Measurements from ENCODE around the gene HOXC10. TPM values are rescaled to one million over a fixed set of nuclear protein-coding genes. Genes with fewer than 3 reads are reported as not detected.

The HOXC10 gene
- total RNA-seq, 1 experiment from 2014 or later = 154 TPM

DNA sequence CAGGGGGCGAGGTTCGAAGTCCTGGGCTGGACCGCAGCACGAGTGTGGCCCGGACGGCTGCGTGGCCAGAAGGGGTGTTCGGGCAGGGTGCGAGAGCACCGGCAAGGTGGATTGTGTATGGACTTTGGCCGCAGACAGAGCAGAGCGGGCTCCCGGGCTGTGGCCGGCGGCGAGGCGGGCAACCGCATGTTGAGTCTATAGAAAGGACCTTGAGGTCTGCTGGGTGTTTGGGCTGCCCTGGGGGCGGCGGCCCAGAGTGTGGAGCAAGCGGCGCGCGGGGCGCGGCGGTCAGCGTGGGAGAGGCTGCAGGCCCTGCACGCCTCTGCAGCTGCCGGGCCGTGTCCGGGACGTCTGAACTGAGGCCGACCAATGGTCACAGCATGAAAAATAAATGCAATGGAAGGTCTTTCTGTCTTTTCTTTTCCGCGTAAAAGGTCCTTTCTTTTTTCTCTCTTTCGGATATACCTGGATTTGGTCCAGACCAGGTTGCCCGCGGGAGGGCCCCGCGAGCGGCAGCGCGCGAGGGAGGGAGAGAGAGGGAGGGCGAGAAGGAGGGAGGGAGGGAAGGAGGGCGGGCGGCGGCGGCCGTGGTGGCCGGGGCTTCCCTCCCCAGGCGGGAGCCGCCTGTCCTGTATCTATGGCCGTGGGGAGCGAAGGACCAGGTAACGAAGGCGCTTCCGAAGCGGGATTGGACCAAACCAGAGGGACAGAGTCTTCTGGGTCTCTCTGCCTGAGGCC is 9.5 kb downstream of the HOXC10 start:
- H3K4me1 ChIP-seq (ENCODE audit: control insufficient read depth, insufficient read depth, low read length) = peaks cover 11% of the 10 kb centered on the region
- no peaks in the 10 kb centered on the region for H3K27me3 ChIP-seq (ENCODE audit: control insufficient read depth, insufficient read depth, low read length)
- no peak for DNase-seq (ENCODE audit: low read depth, low spot score)
- H3K9me3 ChIP-seq (ENCODE audit: control insufficient read depth, insufficient read depth, low read depth, low read length) = no peaks in the 10 kb centered on the region
- CTCF ChIA-PET = no interaction called here
- peak overlapping the region; percentile 99 for H3K27ac ChIP-seq (ENCODE audit: low read length)
- H3K4me3 ChIP-seq (ENCODE audit: low read depth in 2 of 2, low read length in 2 of 2) = peak overlapping the region; percentile 66 to 67
- H3K36me3 ChIP-seq (ENCODE audit: control insufficient read depth, insufficient read depth, low read length) = no peaks in the 10 kb centered on the region; the same call in 1 of the 2 replicates
- BruUV-seq (replicated peaks) = TSS peak; percentile 8
- TF ChIP-seq POLR2AphosphoS5 (IDR thresholded peaks at IDR 0.05; ENCODE audit: low read depth, low read length) (no peak), SIN3A (IDR thresholded peaks at IDR 0.05; ENCODE audit: borderline replicate concordance, insufficient read depth, low read depth, low read length) (peak; percentile 25; the same call in 1 of the 2 replicates), TCF7L2 (IDR thresholded peaks at IDR 0.05; ENCODE audit: low read depth, low read length) (no peak)
- TF ChIP-seq, protein P1, sequence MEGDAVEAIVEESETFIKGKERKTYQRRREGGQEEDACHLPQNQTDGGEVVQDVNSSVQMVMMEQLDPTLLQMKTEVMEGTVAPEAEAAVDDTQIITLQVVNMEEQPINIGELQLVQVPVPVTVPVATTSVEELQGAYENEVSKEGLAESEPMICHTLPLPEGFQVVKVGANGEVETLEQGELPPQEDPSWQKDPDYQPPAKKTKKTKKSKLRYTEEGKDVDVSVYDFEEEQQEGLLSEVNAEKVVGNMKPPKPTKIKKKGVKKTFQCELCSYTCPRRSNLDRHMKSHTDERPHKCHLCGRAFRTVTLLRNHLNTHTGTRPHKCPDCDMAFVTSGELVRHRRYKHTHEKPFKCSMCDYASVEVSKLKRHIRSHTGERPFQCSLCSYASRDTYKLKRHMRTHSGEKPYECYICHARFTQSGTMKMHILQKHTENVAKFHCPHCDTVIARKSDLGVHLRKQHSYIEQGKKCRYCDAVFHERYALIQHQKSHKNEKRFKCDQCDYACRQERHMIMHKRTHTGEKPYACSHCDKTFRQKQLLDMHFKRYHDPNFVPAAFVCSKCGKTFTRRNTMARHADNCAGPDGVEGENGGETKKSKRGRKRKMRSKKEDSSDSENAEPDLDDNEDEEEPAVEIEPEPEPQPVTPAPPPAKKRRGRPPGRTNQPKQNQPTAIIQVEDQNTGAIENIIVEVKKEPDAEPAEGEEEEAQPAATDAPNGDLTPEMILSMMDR (IDR thresholded peaks at IDR 0.05) = no peak
- ATAC-seq = peak; percentile 13
- intact Hi-C loops (cut with micrococcal nuclease; ENCODE audit: unreplicated experiment) = loop anchor here (10.0 kb wide), 1 partner anchor 610 kb away; the partner anchor contains the start of gene SP1
- POLR2A ChIA-PET = interaction anchor here (0.6 to 1.4 kb wide), 2 partner anchors 9 to 12 kb away, joined by 5 to 16 read pairs; partner anchors contain the start of gene HOXC10
- in situ Hi-C loops (cut with HindIII; ENCODE audit: low pct_unique_long_range_greater_than_20kb, low sequenced_read_pairs) = no loop called here

DNA sequence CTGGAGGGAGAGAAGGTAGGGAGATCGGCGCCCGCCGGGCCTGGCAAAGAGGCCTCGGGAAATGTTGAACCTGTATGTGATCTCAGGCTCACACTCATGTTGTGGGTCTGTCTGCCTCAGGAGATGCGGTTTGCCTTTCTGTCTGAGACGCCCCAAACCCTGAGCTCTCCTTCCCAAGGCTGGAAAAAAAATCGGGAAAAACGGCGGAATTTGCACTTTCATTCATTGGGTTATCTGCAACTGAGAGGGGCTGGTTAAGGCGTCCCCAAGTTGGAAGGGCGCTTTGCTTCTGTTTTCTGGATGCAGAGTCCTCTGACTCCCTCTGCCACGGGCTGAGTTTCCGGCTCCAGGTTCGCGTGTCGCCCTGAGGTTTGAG is 10.0 kb downstream of the HOXC10 start:
- in situ Hi-C loops (cut with HindIII; ENCODE audit: low pct_unique_long_range_greater_than_20kb, low sequenced_read_pairs) (no loop called here), intact Hi-C loops (cut with micrococcal nuclease; ENCODE audit: unreplicated experiment) (loop anchor here (10.0 kb wide), 1 partner anchor 610 kb away; the partner anchor contains the start of gene SP1)
- TF ChIP-seq SIN3A (IDR thresholded peaks at IDR 0.05; ENCODE audit: borderline replicate concordance, insufficient read depth, low read depth, low read length) (no peak), TCF7L2 (IDR thresholded peaks at IDR 0.05; ENCODE audit: low read depth, low read length) (no peak), POLR2AphosphoS5 (IDR thresholded peaks at IDR 0.05; ENCODE audit: low read depth, low read length) (no peak)
- TF ChIP-seq, protein P1 (IDR thresholded peaks at IDR 0.05) = no peak
- TF ChIP-seq, protein P2, sequence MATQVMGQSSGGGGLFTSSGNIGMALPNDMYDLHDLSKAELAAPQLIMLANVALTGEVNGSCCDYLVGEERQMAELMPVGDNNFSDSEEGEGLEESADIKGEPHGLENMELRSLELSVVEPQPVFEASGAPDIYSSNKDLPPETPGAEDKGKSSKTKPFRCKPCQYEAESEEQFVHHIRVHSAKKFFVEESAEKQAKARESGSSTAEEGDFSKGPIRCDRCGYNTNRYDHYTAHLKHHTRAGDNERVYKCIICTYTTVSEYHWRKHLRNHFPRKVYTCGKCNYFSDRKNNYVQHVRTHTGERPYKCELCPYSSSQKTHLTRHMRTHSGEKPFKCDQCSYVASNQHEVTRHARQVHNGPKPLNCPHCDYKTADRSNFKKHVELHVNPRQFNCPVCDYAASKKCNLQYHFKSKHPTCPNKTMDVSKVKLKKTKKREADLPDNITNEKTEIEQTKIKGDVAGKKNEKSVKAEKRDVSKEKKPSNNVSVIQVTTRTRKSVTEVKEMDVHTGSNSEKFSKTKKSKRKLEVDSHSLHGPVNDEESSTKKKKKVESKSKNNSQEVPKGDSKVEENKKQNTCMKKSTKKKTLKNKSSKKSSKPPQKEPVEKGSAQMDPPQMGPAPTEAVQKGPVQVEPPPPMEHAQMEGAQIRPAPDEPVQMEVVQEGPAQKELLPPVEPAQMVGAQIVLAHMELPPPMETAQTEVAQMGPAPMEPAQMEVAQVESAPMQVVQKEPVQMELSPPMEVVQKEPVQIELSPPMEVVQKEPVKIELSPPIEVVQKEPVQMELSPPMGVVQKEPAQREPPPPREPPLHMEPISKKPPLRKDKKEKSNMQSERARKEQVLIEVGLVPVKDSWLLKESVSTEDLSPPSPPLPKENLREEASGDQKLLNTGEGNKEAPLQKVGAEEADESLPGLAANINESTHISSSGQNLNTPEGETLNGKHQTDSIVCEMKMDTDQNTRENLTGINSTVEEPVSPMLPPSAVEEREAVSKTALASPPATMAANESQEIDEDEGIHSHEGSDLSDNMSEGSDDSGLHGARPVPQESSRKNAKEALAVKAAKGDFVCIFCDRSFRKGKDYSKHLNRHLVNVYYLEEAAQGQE (IDR thresholded peaks at IDR 0.05; ENCODE audit: insufficient read depth in 1 of 2, low read depth in 2 of 2, low read length in 1 of 2) = no peak
- H3K27me3 ChIP-seq (ENCODE audit: control insufficient read depth, insufficient read depth, low read length) = no peaks in the 10 kb centered on the region
- TSS peak; percentile 83 for BruUV-seq (replicated peaks)
- ChIA-PET CTCF (interaction anchor here (0.5 kb wide), 1 partner anchor 12 kb away, joined by 7 read pairs; no protein-coding TSS in a partner anchor), POLR2A (interaction anchor here (1.4 kb wide), 1 partner anchor 10 kb away, joined by 16 read pairs; the partner anchor contains the start of gene HOXC10)
- peaks cover 11% of the 10 kb centered on the region for H3K4me1 ChIP-seq (ENCODE audit: control insufficient read depth, insufficient read depth, low read length)
- ATAC-seq = peak; percentile 3; the same call in 1 of the 2 replicates
- H3K27ac ChIP-seq (ENCODE audit: low read length) = peak overlapping the region; percentile 99
- no peaks in the 10 kb centered on the region; the same call in 1 of the 2 replicates for H3K36me3 ChIP-seq (ENCODE audit: control insufficient read depth, insufficient read depth, low read length)
- no peak for DNase-seq (ENCODE audit: low read depth, low spot score)
- H3K9me3 ChIP-seq (ENCODE audit: control insufficient read depth, insufficient read depth, low read depth, low read length) = no peaks in the 10 kb centered on the region
- H3K4me3 ChIP-seq (ENCODE audit: low read depth in 2 of 2, low read length in 2 of 2) = peak overlapping the region; percentile 66 to 67

Data from Panc1 (cell line).